Liver (tissue), 9 donors: ENCODE results near the gene SLIT3. TPM values are rescaled to one million over a fixed set of nuclear protein-coding genes. Genes with fewer than 3 reads are reported as not detected.

Experiments used
- DNase-seq: peaks from one replicate; pipeline ENCODE4 v3.0.0-alpha.2; 2017; ENCODE audit warnings: low spot score
- H3K27ac ChIP-seq, 2 donors: one replicate each; pipeline ENCODE4 v1.7.0; 2013; ENCODE audit warnings: inconsistent platforms in 2 of 2, low read length in 2 of 2, control low read depth in 1 of 2, low read depth in 1 of 2, mild to moderate bottlenecking in 1 of 2
- H3K27me3 ChIP-seq, 4 donors: one replicate each; pipeline versions ENCODE4 v1.6.1 to v1.7.0; 2013; ENCODE audit warnings: low read length in 3 of 4, inconsistent platforms in 1 of 4, mild to moderate bottlenecking in 1 of 4, moderate library complexity in 1 of 4; ENCODE audit not compliant: control insufficient read depth in 4 of 4, insufficient read depth in 4 of 4
- H3K36me3 ChIP-seq, 4 donors: one replicate each; pipeline versions ENCODE4 v1.6.1 to v1.7.0; 2013; ENCODE audit warnings: low read length in 3 of 4, mild to moderate bottlenecking in 3 of 4, low read depth in 1 of 4, moderate library complexity in 1 of 4; ENCODE audit not compliant: control insufficient read depth in 4 of 4, insufficient read depth in 3 of 4
- H3K4me1 ChIP-seq, 4 donors: one replicate each; pipeline versions ENCODE4 v1.6.1 to v1.7.0; 2013; ENCODE audit warnings: low read length in 3 of 4, mild to moderate bottlenecking in 3 of 4, moderate library complexity in 1 of 4; ENCODE audit not compliant: control insufficient read depth in 4 of 4, insufficient read depth in 4 of 4
- H3K4me3 ChIP-seq, 3 donors: one replicate each; pipeline versions ENCODE4 v1.6.1 to v1.7.0; 2013; ENCODE audit warnings: low read length in 3 of 3, control low read depth in 1 of 3, low read depth in 1 of 3, mild to moderate bottlenecking in 1 of 3
- H3K9ac ChIP-seq, 2 donors: one replicate each; pipeline ENCODE4 v1.7.0; 2013; ENCODE audit warnings: low read length in 2 of 2, mild to moderate bottlenecking in 2 of 2, moderate library complexity in 2 of 2, control low read depth in 1 of 2, low read depth in 1 of 2
- H3K9me3 ChIP-seq, 4 donors: one replicate each; pipeline versions ENCODE4 v1.6.1 to v1.7.0; 2013; ENCODE audit warnings: low read length in 3 of 4; ENCODE audit not compliant: control insufficient read depth in 4 of 4
- FOXA1 ChIP-seq: IDR thresholded peaks from 2 replicates; pipeline ENCODE4 v1.6.1; 2016; ENCODE audit warnings: antibody characterized with exemption
- FOXA2 ChIP-seq: IDR thresholded peaks from 2 replicates; pipeline ENCODE4 v1.6.1; 2016; ENCODE audit warnings: antibody characterized with exemption
- HNF4A ChIP-seq, 2 donors: conservative IDR thresholded peaks; 2 replicates each; pipeline ENCODE4 v1.6.1; 2016; ENCODE audit warnings: antibody characterized with exemption in 2 of 2, mild to moderate bottlenecking in 2 of 2
- NR2F2 ChIP-seq: IDR thresholded peaks from 2 replicates; pipeline ENCODE4 v1.6.1; 2016; ENCODE audit warnings: antibody characterized with exemption
- RAD21 ChIP-seq, 2 donors: IDR thresholded peaks; 2 replicates each; pipeline ENCODE4 v1.6.1; 2016; ENCODE audit warnings: antibody characterized with exemption in 2 of 2, mild to moderate bottlenecking in 2 of 2
- REST ChIP-seq: IDR thresholded peaks from 2 replicates; pipeline ENCODE4 v1.6.1; 2016; ENCODE audit warnings: antibody characterized with exemption, mild to moderate bottlenecking
- RXRA ChIP-seq, 2 donors: IDR thresholded peaks; 2 replicates each; pipeline ENCODE4 v1.6.1; 2017 to 2018; ENCODE audit warnings: antibody characterized with exemption in 2 of 2, mild to moderate bottlenecking in 1 of 2
- ZBTB33 ChIP-seq: IDR thresholded peaks from 2 replicates; pipeline ENCODE4 v1.6.1; 2016; ENCODE audit warnings: antibody characterized with exemption
- WGBS: extraction: QIAGEN DNeasy Blood & Tissue Kit; methylation state at CpG from one replicate; pipeline ENCODE4 v1.1.7; 2013; 5-methylcytosine and 5-hydroxymethylcytosine counted together
- polyA plus RNA-seq, 2 donors: library from polyadenylated mRNA; stranded (reverse) in 1 of 2; unstranded in 1 of 2; fragments of 200-250 nt in 1 of 2; fragments of >200 nt in 1 of 2; fragmentation: Nextera tagmentation in 1 of 2; extraction: Ambion mirVana in 1 of 2; gene quantifications; one replicate each; pipeline versions ENCODE4 v1.2.1 to v1.2.3, GENCODE V29; 2013 to 2015
- total RNA-seq, 2 donors: library from RNA; depleted of rRNA; stranded (reverse); fragments of >200 nt; gene quantifications; one replicate each; pipeline ENCODE4 v1.2.3, GENCODE V29; 2014
- TF ChIP-seq, protein P1 (sequence below): fragments of 150-350 bp; IDR thresholded peaks from 2 replicates; pipeline ENCODE4 v1.5.1; 2017; ENCODE audit warnings: improper control_type of control experiment, low read depth, low read length; ENCODE audit not compliant: missing input control
- TF ChIP-seq, protein P2 (sequence below): IDR thresholded peaks from 2 replicates; pipeline ENCODE4 v1.6.1; 2016; ENCODE audit warnings: antibody characterized with exemption
- donor health status: healthy.
- donor health status: healthy.
- donor health status: healthy.
- donor health status: healthy.
- donor health status: healthy.

The SLIT3 gene
- total and polyA plus RNA-seq, 4 donors = 0.61 to 1.3 (median 0.91) TPM

- TF ChIP-seq ZBTB33 (no peak), RAD21 (IDR thresholded peaks at IDR 0.05) (no peak)
- TF ChIP-seq, protein P1, sequence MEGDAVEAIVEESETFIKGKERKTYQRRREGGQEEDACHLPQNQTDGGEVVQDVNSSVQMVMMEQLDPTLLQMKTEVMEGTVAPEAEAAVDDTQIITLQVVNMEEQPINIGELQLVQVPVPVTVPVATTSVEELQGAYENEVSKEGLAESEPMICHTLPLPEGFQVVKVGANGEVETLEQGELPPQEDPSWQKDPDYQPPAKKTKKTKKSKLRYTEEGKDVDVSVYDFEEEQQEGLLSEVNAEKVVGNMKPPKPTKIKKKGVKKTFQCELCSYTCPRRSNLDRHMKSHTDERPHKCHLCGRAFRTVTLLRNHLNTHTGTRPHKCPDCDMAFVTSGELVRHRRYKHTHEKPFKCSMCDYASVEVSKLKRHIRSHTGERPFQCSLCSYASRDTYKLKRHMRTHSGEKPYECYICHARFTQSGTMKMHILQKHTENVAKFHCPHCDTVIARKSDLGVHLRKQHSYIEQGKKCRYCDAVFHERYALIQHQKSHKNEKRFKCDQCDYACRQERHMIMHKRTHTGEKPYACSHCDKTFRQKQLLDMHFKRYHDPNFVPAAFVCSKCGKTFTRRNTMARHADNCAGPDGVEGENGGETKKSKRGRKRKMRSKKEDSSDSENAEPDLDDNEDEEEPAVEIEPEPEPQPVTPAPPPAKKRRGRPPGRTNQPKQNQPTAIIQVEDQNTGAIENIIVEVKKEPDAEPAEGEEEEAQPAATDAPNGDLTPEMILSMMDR = no peak
Observed at GRCh38 chr5:169085212-169085611, 215.7 kb downstream of the SLIT3 start (continued).

DNA sequence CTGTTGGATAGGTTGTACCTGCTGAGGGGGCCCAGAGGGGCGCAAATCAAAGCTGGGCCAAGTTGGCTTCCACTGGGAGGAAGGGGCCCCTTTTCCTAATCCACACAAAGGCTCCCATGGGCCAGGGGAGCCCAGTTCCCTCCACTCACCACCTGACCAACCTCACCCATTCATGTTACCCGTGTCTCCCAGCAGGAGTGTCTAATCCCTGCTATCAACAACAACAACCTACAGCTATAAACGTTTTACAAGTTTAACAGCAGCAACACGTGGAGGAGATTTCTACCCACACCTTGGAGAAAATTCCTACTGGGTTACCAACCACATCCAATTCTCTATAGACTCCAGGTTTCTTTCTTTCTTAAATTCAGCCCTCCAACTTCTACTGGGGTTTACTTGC is 216.2 kb downstream of the SLIT3 start:
- peaks cover 0 to 2% (median 0%) of the 10 kb centered on the region in 4 donors for H3K27me3 ChIP-seq
- no peak for TF ChIP-seq REST
- no peak for TF ChIP-seq ZBTB33
- TF ChIP-seq RXRA (IDR thresholded peaks at IDR 0.05) = no peak
- TF ChIP-seq, protein P1 = no peak
- TF ChIP-seq, protein P2, sequence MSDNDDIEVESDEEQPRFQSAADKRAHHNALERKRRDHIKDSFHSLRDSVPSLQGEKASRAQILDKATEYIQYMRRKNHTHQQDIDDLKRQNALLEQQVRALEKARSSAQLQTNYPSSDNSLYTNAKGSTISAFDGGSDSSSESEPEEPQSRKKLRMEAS = no peak
- TF ChIP-seq NR2F2 = no peak
- no peak for TF ChIP-seq FOXA2
- TF ChIP-seq FOXA1 = no peak
- no peak for TF ChIP-seq HNF4A (conservative IDR thresholded peaks at IDR 0.05)
- no peak overlapping the region for H3K27ac ChIP-seq
- H3K9ac ChIP-seq = no peak overlapping the region
- no peaks in the 10 kb centered on the region for H3K36me3 ChIP-seq
- 56% methylated on average over 4 of the region's 4 CpGs for WGBS
- no peak for DNase-seq
- H3K9me3 ChIP-seq = peaks cover 0 to 3% (median under 1%) of the 10 kb centered on the region in 4 donors
- no peaks in the 10 kb centered on the region for H3K4me1 ChIP-seq
- H3K4me3 ChIP-seq = no peak overlapping the region
